RCC 7860 (cell line): ENCODE measurements around the gene MSX1.

Source experiments
- DNase-seq: peaks from one replicate; pipeline ENCODE4 v3.0.0-alpha.2; 2015; ENCODE audit warnings: low spot score
- FAIRE-seq: peaks from 2 replicates; lab custom pipeline; 2012; peaks lifted over from hg19 to GRCh38; lab: Jason Lieb, UNC

MSX1 gene

DNA sequence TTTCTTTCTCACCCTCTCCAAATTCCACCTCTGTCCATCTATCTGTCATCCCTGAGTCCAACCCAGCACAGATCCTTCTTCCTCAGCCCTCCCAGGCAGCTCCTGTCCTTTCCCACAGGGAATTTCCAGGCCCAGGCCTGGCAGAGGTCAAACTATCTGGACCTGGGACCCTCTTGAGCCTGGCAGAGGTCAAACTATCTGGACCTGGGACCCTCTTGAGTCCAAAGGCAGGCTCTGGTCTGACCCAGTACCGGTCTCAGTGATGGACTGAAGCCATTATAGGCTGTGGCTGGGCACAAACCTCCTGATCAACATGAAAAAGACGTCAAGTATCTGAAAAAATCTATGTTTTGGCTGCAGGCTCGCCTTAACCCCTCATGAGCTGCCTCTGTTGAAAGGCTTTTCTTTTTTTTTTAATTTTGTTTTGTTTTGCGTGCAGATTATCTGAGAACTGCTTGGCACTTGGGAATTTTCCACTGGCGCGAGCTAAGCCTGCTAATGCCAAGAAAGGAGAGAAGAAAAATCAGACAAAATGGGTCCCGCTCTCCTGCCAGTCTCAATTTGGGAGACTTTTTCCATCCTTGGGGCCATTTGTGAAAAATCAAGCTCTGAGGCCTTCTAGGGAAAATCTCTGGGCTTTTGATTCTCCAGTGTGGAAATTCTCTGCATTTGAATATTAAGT, 31.2 kb downstream of the MSX1 start:
- DNase-seq: no peak

GRCh38 chr4:4893721-4894120, 34.3 kb downstream of the MSX1 start:
- DNase-seq: no peak
- no peak for FAIRE-seq

More for the DNA sequence above, 31.2 kb downstream of the MSX1 start:
- FAIRE-seq: no peak

DNA sequence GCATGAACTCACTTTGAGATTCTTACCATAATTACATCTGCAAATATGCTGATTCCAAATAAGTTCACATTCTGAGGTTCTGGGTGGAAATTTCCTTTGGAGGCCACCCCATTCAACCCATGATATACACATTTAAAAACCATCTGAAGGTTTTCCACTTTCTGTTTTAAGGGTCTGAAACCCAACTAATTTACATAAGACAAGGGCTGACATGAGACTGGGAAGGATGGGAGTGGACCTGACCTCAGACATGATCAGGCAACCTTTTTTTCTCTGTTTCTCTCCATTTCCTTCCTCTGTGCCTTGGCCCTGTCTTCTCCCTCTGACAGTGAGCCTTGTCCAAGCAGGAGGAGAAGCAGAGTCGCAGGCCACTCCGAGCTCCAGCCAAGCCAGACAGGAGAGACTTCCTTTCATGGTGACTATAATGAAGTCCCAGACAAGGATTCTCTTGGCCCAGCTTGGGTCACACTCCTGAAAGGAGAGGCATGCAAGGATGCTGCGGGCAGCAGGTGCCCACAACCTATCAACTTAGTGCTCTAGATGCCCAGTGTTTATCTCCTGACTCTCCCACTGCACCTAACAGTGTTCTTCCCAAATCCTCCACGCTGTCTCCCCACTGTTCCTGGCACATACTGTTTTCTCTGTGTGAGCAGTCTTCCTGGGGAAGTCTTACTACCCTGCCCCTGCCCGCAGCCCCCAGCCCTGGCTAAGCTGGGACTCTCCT, 39.9 kb downstream of the MSX1 start:
- no peak for DNase-seq
- FAIRE-seq: no peak

- DNase-seq (no peak), FAIRE-seq (no peak)
These were observed 42.4 kb downstream of the MSX1 start for GRCh38 chr4:4901877-4902276.

DNA sequence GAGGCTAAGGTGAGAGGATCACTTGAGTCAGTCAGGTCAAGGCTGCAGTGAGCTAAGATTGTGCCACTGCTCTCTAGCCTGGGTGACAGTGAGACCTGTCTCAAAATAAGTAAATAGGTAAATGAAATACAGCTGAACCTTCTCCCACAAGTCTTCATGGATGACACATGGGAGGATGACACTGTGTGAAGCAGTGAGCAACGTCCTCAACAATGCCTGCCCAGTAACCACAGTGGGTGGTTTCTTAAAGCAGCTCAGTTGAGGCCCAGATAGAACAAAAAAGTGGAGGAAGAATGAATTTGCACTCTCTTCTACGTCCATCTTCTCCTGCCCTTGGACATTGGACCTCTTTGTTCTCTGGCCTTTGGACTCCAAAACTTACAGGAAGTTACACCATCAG, 52.7 kb downstream of the MSX1 start:
- no peak for DNase-seq
- no peak for FAIRE-seq

DNA sequence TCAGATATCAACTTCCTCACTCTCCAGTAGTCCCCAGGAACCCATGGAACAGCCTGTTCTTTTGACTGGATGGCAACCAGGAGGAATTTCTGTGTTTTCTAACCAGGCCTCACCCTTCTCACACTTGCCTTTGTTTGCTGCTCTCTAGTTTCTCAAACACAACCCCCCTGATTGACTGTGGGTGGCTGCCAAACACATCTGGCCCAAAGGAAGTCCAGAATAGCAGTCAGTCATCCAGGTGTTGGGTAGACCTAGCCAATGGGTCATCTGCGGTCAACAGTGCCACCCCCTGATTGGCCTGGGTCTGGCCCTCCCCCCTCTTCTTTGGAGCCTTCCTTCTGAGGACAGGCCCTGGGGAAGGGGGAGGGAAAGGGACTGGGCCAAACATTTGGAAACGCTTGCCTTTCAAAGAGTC, 53.7 kb downstream of the MSX1 start:
- no peak for DNase-seq
- FAIRE-seq: no peak
